NT2/D1 (cell line): Measurements from ENCODE around the gene XPO6.

Experiments
- DNase-seq: peaks from one replicate; pipeline ENCODE4 v3.0.0-alpha.2; 2011; ENCODE audit warnings: low read depth, low spot score
- H3K27me3 ChIP-seq: 2 replicates; pipeline ENCODE4 v1.6.0; 2011; ENCODE audit warnings: mild to moderate bottlenecking; ENCODE audit not compliant: insufficient read length, insufficient read depth
- H3K36me3 ChIP-seq: 2 replicates; pipeline ENCODE4 v1.6.1; 2011; ENCODE audit warnings: mild to moderate bottlenecking, low read length, mixed read lengths; ENCODE audit not compliant: insufficient read depth, insufficient read length
- H3K4me1 ChIP-seq: 2 replicates; pipeline ENCODE4 v1.5.1; 2011; ENCODE audit not compliant: insufficient read depth, insufficient read length
- H3K4me3 ChIP-seq: 2 replicates; pipeline ENCODE4 v1.5.1; 2011; ENCODE audit warnings: low read depth; ENCODE audit not compliant: insufficient read length
- H3K9ac ChIP-seq: 2 replicates; pipeline ENCODE4 v1.6.0; 2011; ENCODE audit warnings: low read depth; ENCODE audit not compliant: insufficient read length
- H3K9me3 ChIP-seq: 2 replicates; pipeline ENCODE4 v1.5.1; 2011; ENCODE audit warnings: mild to moderate bottlenecking, low read length; ENCODE audit not compliant: insufficient read depth
- SUZ12 ChIP-seq: IDR thresholded peaks from 2 replicates; pipeline ENCODE4 v1.6.1; 2011; ENCODE audit not compliant: insufficient read length, insufficient read depth; ENCODE audit errors: extremely low read depth
- YY1 ChIP-seq: IDR thresholded peaks from 2 replicates; pipeline ENCODE4 v1.6.1; 2011; ENCODE audit not compliant: insufficient read length, insufficient read depth
- ZNF274 ChIP-seq: IDR thresholded peaks from 2 replicates; pipeline ENCODE4 v1.6.1; 2011; ENCODE audit warnings: mild to moderate bottlenecking, low read depth, low read length

The XPO6 gene

DNA sequence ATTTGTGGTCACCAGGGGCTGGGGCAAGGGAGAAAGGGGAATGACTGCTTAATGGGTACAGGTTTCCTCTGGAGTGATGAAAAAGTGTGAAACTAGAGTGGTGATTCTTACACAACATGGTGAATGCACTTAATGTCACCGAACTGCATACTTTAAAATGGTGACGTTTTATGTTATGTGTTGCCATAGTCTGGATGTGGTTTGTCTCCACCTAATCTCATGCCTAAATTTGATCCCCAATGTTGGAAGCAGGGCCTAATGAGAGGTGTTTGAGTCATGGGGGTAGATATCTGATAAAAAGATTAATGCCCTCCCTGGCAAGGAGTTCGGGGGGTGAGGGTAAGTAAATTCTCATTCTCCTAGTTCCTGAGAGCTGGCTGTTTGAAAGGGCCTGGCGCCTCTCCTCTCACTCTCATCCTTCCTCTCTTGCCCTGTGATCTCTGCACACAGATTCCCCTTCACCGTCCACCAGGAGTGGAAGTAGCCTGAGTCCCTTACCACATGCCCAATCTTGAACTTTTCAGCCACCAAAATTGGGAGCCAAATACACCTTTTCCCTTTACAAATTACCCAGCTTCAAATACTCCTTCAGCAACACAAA is 15.3 kb downstream of the XPO6 start:
- Histone ChIP-seq H3K9me3 (no peaks in the 10 kb centered on the region), H3K9ac (no peak overlapping the region), H3K4me1 (peaks cover 4% of the 10 kb centered on the region), H3K36me3 (peaks cover 53% of the 10 kb centered on the region), H3K4me3 (no peak overlapping the region), H3K27me3 (no peaks in the 10 kb centered on the region)
- DNase-seq = no peak
- TF ChIP-seq ZNF274 (no peak), SUZ12 (no peak), YY1 (no peak)

GRCh38 chr16:28195859-28196258 is 15.9 kb downstream of the XPO6 start:
- TF ChIP-seq YY1 (no peak), ZNF274 (no peak), SUZ12 (no peak)
- no peak for DNase-seq
- H3K4me1 ChIP-seq = peaks cover 4% of the 10 kb centered on the region

GRCh38 chr16:28193530-28194423 is 18.0 kb downstream of the XPO6 start:
- TF ChIP-seq SUZ12 (no peak), ZNF274 (no peak), YY1 (no peak)
- Histone ChIP-seq H3K36me3 (peaks cover 38% of the 10 kb centered on the region), H3K27me3 (no peaks in the 10 kb centered on the region), H3K9me3 (no peaks in the 10 kb centered on the region), H3K9ac (no peak overlapping the region), H3K4me1 (peaks cover 4% of the 10 kb centered on the region), H3K4me3 (no peak overlapping the region)
- no peak for DNase-seq

More at GRCh38 chr16:28195859-28196258, 15.9 kb downstream of the XPO6 start:
- no peaks in the 10 kb centered on the region for H3K9me3 ChIP-seq
- no peaks in the 10 kb centered on the region for H3K27me3 ChIP-seq
- no peak overlapping the region for H3K9ac ChIP-seq
- no peak overlapping the region for H3K4me3 ChIP-seq
- peaks cover 51% of the 10 kb centered on the region for H3K36me3 ChIP-seq

DNA sequence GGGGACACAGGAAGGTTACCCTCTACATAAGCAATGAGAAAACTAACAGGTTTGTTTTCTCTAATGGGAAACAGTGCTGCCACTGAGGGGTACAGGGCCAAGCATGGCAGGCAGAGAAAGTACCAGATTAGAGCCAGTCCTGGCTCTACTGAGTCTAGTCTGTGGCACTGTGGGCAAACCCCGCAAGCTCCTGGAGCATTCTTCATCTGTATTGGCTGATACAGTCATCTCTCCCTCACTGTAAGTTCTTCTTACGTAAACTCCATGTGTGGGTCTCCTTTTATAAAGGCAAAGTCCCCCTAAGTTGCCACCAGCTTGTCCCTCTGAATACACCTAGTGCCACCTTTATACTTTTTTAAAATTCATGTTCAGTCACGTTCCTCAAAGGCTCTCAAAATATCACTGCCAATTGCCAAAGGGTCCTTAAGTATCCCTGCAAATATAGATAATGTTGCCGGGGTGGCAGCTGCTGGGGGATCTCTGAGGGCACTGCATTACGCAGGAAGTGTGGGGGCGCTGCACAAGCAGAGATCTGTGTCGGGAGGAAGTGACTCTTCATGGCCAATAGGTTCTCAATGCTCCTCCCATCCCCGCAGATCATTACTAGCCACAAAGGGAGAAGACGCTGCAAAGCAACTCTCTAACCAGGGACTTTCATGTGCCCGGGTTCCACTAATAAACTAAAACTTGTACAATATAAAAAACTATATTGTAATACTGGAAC is 18.8 kb downstream of the XPO6 start:
- Histone ChIP-seq H3K9ac (no peak overlapping the region), H3K27me3 (no peaks in the 10 kb centered on the region), H3K9me3 (no peaks in the 10 kb centered on the region), H3K4me1 (peaks cover 4% of the 10 kb centered on the region), H3K4me3 (no peak overlapping the region), H3K36me3 (peaks cover 38% of the 10 kb centered on the region)
- TF ChIP-seq SUZ12 = no peak
- TF ChIP-seq YY1 = no peak
- TF ChIP-seq ZNF274 = no peak
- no peak for DNase-seq

GRCh38 chr16:28191364-28191960 is 20.3 kb downstream of the XPO6 start:
- H3K36me3 ChIP-seq = peaks cover 34% of the 10 kb centered on the region
- TF ChIP-seq ZNF274 (no peak), YY1 (no peak), SUZ12 (no peak)
- H3K4me3 ChIP-seq = no peak overlapping the region
- no peaks in the 10 kb centered on the region for H3K27me3 ChIP-seq
- H3K4me1 ChIP-seq = peaks cover 4% of the 10 kb centered on the region
- H3K9me3 ChIP-seq = no peaks in the 10 kb centered on the region
- H3K9ac ChIP-seq = no peak overlapping the region
- DNase-seq = no peak

- DNase-seq = no peak
- TF ChIP-seq ZNF274 (no peak), YY1 (no peak), SUZ12 (no peak)
- Histone ChIP-seq H3K27me3 (no peaks in the 10 kb centered on the region), H3K4me1 (peaks cover 4% of the 10 kb centered on the region), H3K36me3 (peaks cover 39% of the 10 kb centered on the region), H3K9ac (no peak overlapping the region), H3K4me3 (no peak overlapping the region), H3K9me3 (peaks cover 14% of the 10 kb centered on the region)
These were observed 22.5 kb downstream of the XPO6 start for GRCh38 chr16:28189245-28189644.
